ENCODE data around the gene ARHGAP24.

Gene ARHGAP24

GRCh38 chr4:85767649-85768048 is 292.7 kb downstream of the ARHGAP24 start:
- TF ChIP-seq TAF1 (IDR thresholded peaks at IDR 0.05; ENCODE audit: borderline replicate concordance, insufficient read depth, low read length) (no peak), POLR2AphosphoS5 (IDR thresholded peaks at IDR 0.05; ENCODE audit: low read depth, low read length) (no peak), SIN3A (IDR thresholded peaks at IDR 0.05; ENCODE audit: borderline replicate concordance, insufficient read depth, low read length) (no peak), FOXP2 (optimal IDR thresholded peaks at IDR 0.05; ENCODE audit: borderline replicate concordance, extremely low read depth, extremely low read length, insufficient read depth) (no peak), REST (IDR thresholded peaks at IDR 0.05; ENCODE audit: insufficient read depth in 1 of 2, low read depth in 2 of 2, low read length in 2 of 2) (no peak)

- TF ChIP-seq SIN3A (IDR thresholded peaks at IDR 0.05; ENCODE audit: borderline replicate concordance, insufficient read depth, low read length) (no peak), TAF1 (IDR thresholded peaks at IDR 0.05; ENCODE audit: borderline replicate concordance, insufficient read depth, low read length) (no peak), REST (IDR thresholded peaks at IDR 0.05; ENCODE audit: insufficient read depth in 1 of 2, low read depth in 2 of 2, low read length in 2 of 2) (no peak), POLR2AphosphoS5 (IDR thresholded peaks at IDR 0.05; ENCODE audit: low read depth, low read length) (no peak), FOXP2 (optimal IDR thresholded peaks at IDR 0.05; ENCODE audit: borderline replicate concordance, extremely low read depth, extremely low read length, insufficient read depth) (no peak)
Measured at GRCh38 chr4:85769009-85769408, 294.1 kb downstream of the ARHGAP24 start.

- TF ChIP-seq FOXP2 (optimal IDR thresholded peaks at IDR 0.05; ENCODE audit: borderline replicate concordance, extremely low read depth, extremely low read length, insufficient read depth) (no peak), TAF1 (IDR thresholded peaks at IDR 0.05; ENCODE audit: borderline replicate concordance, insufficient read depth, low read length) (no peak), REST (IDR thresholded peaks at IDR 0.05; ENCODE audit: insufficient read depth in 1 of 2, low read depth in 2 of 2, low read length in 2 of 2) (no peak), SIN3A (IDR thresholded peaks at IDR 0.05; ENCODE audit: borderline replicate concordance, insufficient read depth, low read length) (no peak), POLR2AphosphoS5 (IDR thresholded peaks at IDR 0.05; ENCODE audit: low read depth, low read length) (no peak)
Measured at GRCh38 chr4:85772470-85772869, 297.5 kb downstream of the ARHGAP24 start.

GRCh38 chr4:85773372-85773771 is 298.4 kb downstream of the ARHGAP24 start:
- TF ChIP-seq TAF1 (IDR thresholded peaks at IDR 0.05; ENCODE audit: borderline replicate concordance, insufficient read depth, low read length) = no peak
- no peak for TF ChIP-seq FOXP2 (optimal IDR thresholded peaks at IDR 0.05; ENCODE audit: borderline replicate concordance, extremely low read depth, extremely low read length, insufficient read depth)
- no peak for TF ChIP-seq SIN3A (IDR thresholded peaks at IDR 0.05; ENCODE audit: borderline replicate concordance, insufficient read depth, low read length)
- TF ChIP-seq POLR2AphosphoS5 (IDR thresholded peaks at IDR 0.05; ENCODE audit: low read depth, low read length) = no peak
- TF ChIP-seq REST (IDR thresholded peaks at IDR 0.05; ENCODE audit: insufficient read depth in 1 of 2, low read depth in 2 of 2, low read length in 2 of 2) = no peak

- TF ChIP-seq POLR2AphosphoS5 (IDR thresholded peaks at IDR 0.05; ENCODE audit: low read depth, low read length) = no peak
- TF ChIP-seq FOXP2 (optimal IDR thresholded peaks at IDR 0.05; ENCODE audit: borderline replicate concordance, extremely low read depth, extremely low read length, insufficient read depth) = no peak
- TF ChIP-seq REST (IDR thresholded peaks at IDR 0.05; ENCODE audit: insufficient read depth in 1 of 2, low read depth in 2 of 2, low read length in 2 of 2) = peak in 1 of 2 experiments; percentile 53; a peak in 1 of 4 replicates
Measured at GRCh38 chr4:85774000-85774399, 299.1 kb downstream of the ARHGAP24 start.
